Fibroblast of skin of abdomen (primary cell): Measurements from ENCODE around the gene EPB41L4A. TPM values are rescaled to one million over a fixed set of nuclear protein-coding genes. Genes with fewer than 3 reads are reported as not detected.
"Not testable (repeated sequence)": the region's sequence is repeated elsewhere in the genome, so short reads cannot be mapped to it uniquely, and the experiment has no call there.

Source experiments
- DNase-seq: peaks from one replicate; pipeline ENCODE4 v3.0.0-alpha.2; 2013
- polyA plus RNA-seq, 2 experiments: library from polyadenylated mRNA; unstranded; fragments of 120-200 nt; gene quantifications; one replicate each; pipeline ENCODE4 v1.2.1, GENCODE V29; 2013; ENCODE audit not compliant: insufficient read length in 2 of 2

EPB41L4A gene, protein sequence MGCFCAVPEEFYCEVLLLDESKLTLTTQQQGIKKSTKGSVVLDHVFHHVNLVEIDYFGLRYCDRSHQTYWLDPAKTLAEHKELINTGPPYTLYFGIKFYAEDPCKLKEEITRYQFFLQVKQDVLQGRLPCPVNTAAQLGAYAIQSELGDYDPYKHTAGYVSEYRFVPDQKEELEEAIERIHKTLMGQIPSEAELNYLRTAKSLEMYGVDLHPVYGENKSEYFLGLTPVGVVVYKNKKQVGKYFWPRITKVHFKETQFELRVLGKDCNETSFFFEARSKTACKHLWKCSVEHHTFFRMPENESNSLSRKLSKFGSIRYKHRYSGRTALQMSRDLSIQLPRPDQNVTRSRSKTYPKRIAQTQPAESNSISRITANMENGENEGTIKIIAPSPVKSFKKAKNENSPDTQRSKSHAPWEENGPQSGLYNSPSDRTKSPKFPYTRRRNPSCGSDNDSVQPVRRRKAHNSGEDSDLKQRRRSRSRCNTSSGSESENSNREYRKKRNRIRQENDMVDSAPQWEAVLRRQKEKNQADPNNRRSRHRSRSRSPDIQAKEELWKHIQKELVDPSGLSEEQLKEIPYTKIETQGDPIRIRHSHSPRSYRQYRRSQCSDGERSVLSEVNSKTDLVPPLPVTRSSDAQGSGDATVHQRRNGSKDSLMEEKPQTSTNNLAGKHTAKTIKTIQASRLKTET
- 0.42 TPM for polyA plus RNA-seq (2013, experiment 1 of 2; ENCODE audit: insufficient read length)
- polyA plus RNA-seq (2013, experiment 2 of 2; ENCODE audit: insufficient read length), result 0.17 TPM

DNA sequence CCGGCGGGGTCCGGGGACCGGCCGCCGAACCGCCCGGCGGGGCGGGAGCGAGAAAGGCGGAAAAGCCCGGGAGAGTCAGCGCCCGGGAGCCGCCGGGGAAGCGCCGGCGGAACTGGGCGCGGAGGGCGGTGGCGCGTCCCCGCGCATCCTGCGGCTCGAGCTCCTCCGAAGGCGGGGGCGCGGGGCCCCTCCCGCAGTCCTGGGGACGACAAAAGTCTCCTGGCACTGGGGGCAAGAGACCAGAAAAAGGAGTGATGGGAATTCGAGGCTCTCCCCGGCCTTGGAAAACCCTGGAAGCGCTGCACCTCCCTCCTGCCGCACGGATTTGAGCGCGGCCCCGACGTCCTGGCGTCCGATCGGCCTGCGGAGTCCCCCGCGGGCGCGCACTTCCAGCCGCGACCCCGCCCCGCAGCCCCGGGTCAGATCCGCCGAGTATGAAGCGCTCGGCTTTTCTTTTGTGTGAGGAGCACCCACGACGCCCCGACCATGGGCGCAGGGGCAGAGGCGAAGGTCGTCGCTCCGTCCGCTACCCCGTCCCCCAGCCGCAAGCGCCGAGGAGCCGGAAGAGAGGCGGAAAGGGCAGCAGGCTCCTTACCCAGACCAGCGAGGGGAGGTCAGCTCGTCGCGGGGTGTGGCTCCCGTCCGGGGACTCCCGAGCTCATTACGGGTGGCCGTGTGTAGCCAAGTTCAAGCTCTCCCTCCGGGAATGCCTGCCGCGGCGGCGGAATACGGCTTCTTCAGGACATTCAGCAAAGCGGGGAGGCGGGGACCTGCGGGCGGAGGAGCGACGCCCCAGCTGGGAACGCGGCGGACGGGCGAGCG is at the start of gene EPB41L4A:
EPB41L4A (minus strand) TSS at position 114 of the 822 bp plus-strand sequence. CDS start 238 bp downstream, outside the sequence.
- DNase-seq, result no peak

DNA sequence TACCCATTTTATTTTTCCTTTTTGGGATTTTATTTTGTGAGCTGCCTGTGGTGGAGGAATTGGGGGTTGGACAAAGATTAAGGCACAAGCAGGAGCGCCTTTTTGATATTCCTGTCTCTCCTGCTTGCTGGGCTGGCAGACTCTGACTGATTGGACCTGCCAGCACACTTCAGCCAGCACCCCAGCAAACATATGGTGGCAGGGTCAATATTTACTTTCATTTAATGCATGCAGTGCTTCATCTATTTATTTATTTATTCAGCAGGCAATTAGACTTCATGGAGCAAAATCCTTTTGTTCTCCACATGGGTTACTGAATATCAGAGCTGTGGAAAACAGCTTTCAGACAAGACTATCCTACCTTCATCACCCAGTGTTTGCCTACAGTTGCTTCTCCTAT is 48.4 kb upstream of the EPB41L4A start:
- DNase-seq, result no peak

DNA sequence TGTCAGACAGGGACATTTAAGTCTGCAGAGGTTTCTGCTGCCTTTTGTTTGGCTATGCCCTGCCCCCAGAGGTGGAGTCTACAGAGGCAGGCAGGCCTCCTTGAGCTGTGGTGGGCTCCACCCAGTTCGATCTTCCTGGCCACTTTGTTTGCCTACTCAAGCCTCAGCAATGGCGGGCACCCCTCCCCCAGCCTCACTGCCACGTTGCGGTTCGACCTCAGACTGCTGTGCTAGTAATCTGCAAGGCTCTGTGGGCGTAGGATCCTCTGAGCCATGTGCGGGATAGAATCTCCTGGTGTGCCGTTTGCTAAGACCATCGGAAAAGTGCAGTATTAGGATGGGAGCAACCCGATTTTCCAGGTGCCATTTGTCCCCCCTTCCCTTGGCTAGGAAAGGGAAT is 47.2 kb upstream of the EPB41L4A start:
- not testable (repeated sequence) for DNase-seq

DNA sequence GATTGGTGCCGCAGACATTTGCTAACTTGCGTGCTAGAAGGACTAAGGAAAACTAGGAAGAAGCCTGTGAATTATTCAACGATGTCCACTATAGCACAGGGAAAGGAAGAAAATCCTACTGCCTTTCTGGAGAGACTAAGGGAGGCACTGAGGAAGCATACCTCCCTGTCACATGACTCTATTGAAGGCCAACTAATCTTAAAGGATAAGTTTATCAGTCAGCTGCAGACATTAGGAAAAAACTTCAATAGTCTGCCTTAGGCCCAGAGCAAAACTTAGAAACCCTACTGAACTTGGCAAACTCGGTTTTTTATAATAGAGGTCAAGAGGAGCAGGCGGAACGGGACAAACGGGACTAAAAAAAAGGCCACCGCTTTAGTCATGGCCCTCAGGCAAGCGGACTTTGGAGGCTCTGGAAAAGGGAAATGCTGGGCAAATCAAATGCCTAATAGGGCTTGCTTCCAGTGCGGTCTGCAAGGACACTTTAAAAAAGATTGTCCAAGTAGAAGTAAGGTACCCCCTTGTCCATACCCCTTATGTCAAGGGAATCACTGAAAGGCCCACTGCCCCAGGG is 28.2 kb upstream of the EPB41L4A start:
- DNase-seq, result not testable (repeated sequence)

DNA sequence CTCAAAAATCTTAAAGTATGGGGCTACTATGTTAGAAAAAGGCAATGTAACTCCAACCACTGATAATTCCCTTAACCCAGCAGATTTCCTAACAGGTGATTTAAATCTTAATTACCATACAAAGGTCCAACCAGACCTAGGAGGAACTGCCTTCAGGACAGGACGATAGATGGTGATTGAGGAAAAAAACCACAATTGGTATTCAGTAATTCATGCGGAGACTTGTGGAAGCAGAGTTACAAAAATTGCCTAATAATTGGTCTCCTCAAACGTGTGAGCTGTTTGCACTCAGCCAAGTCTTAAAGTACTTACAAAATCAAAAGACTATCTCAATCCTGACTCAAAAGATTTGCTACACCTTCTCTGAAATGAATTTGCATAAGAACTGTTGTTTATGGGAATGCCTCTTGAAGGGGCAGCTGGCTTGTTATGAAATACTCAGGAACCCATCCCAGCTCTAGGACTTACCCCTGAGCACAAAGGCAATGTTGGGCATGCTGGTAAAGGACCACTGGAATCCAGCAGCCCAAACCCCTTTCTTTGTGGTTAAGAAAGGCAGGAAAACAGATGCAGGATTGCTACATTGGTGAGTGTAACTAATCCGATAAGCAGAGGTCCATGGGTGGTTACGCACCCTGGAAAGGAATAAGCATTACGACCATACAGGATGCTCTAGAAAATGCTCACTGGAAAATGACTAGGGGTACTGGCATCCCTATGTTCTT is 26.7 kb upstream of the EPB41L4A start:
- DNase-seq, result no peak

DNA sequence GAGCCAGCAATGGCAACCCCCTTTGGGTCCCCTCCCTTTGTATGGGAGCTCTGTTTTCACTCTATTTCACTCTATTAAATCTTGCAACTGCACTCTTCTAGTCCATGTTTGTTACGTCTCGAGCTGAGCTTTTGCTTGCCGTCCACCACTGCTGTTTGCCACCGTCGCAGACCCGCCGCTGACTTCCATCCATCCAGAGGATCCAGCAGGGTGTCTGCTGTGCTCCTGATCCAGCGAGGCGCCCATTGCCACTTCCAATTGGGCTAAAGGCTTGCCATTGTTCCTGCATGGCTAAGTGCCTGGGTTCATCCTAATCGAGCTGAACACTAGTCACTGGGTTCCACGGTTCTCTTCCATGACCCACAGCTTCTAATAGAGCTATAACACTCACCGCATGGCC is 24.9 kb upstream of the EPB41L4A start:
- DNase-seq, result not testable (repeated sequence)

DNA sequence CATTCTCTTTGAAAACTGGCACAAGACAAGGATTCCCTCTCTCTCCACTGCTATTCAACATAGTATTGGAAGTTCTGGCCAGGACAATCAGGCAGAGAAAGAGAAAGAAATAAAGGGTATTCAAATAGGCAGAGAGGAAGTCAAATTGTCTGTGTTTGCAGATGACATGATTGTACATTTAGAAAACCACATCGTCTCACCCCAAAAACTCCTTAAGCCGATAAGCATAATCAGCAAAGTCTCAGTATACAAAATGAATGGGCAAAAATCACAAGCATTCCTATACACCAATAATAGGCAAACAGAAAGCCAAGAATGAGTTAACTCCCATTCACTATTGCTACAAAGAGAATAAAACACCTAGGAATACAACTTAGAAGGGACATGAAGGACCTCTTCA is 21.0 kb upstream of the EPB41L4A start:
- no peak for DNase-seq

DNA sequence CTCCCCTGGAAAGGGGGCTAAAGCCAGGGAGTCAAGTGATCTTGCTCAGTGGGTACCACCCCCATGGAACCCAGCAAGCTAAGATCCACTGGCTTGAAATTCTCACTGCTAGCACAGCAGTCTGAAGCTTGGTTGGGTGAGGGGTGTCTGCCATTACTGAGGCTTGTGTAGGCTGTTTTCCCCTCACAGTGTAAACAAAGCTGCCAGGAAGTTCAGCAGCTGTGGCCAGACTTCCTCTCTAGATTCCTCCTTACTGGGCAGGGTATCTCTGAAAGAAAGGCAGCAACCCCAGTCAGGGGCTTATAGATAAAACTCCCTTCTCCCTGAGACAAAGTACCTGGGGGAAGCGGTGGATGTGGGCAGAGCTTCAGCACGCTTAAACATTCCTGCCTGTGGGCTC is 17.1 kb upstream of the EPB41L4A start:
- DNase-seq, result no peak

DNA sequence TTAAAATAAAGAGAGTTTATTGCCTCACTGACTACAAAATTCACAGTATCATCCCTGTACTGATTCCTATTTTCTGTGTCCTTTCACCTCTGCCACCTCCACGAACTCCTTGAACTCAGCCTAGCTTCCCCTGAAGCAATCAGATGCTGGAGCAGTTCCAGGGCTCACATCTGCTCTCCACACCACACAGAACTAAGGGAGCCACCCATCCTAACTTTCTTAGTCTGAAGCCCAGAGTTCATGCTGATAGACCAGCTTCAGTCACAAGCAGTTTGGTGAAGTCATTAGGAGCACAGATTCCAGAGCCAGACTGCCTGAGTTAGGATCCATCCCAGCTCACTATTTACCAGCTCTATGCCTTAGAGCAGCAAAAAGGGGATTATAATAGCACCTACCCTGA is 15.6 kb upstream of the EPB41L4A start:
- DNase-seq, result no peak

DNA sequence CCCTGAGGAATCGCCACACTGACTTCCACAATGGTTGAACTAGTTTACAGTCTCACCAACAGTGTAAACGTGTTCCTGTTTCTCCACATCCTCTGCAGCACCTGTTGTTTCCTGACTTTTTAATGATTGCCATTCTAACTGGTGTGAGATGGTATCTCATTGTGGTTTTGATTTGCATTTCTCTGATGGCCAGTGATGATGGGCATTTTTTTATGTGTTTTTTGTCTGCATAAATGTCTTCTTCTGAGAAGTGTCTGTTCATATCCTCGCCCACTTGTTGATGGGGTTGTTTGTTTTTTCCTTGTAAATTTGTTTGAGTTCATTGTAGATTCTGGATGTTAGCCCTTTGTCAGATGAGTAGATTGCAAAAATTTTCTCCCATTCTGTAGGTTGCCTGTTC is 7.1 kb upstream of the EPB41L4A start:
- not testable (repeated sequence) for DNase-seq

DNA sequence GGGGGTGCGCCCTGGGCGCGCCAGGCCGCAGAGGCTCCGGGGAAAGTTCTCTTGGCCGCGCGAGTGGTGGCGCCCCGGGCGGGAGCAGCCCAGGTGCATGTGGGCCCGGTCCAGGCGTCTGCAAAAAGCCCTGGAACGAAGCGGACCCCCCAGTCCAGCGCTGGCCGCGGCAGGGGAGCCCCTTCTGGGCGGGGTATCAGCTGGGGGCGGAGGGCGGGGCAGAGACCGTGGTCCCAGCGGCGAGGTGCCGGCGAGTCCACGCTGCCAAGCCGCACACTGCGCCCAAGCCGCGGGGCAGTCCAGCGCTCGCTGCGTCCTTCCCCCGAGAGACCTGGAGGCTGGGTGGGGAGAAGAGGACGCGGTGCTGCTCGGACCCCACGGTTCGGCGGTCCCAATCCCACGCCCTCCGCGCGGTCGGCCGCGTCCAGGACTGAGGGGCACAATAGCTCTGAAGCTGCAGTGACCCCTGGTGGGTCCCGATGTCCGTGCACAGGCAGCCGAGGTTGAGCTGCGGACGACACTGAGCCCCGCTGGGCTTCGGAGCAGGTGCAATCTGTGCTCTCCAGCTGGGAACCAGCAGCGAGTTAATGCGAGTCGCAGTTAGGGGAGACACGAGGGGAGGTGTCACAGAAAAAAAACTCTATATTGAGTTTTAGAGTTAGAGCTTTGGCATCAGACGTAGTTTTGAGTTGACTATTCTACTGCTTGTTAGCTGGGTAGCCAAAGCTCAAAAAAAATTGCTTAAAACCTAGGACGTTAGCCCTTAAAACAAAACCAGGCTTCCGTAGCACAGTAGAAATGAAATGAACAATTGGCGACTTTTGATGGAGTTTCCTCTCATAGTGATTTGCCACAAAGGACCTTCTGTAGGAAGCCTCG is 1.1 kb upstream of the EPB41L4A start:
- peak; percentile 28 for DNase-seq

DNA sequence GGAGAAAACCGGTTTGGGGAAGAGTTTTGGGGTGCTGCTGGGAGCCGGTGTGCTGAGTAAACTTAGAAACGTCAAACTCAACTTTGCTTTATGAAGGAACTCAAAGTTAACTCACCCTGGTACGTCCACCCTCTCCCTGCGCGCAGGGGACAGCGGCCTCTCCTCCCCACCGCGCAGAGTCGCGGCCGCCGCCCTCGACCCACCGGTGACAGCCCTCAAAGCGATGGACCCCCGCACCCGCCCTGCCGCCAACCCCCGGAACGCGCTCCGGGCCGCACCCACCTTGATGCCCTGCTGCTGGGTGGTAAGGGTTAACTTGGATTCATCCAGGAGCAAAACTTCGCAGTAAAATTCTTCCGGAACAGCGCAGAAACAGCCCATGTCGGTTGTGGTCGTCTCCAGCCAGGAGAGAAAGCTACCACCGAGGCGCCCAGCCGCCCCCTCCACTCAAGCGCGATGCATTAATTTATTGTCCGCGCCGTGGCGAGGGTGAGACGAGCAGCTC is 366 bp downstream of the EPB41L4A start:
- DNase-seq, result no peak

DNA sequence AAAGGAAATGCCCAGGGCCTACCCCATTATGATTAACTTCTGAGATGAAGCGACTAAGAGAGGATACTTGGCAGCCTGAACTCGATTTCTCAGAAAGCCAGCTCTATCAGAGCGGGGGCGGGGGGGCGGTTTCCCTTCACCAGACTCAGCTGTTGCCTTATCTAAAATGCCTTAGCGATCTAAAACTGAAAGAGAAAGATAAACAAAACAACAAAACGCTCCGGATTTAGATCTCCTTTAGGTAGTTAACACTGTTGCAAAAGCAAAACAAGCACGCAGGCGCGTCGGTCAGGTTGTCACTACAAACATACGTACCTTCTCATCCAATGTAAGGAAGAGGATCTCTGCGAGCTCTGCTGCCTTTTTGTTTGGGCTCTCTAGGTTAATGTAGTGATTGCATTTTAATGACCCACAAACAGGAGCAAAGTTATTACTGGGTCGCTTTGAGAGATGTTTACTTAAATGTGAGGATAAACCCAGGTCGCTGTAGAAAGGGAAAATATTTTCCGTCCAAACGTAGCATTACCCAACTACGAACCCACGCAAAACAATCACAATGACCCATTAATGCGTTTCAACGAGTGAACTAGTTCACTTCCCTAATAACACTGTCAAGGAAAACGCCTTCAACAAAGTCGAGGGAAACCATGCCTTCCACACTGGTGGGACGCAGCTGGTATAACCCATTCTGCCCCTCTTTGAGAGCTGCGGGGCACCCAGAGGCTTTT is 982 bp downstream of the EPB41L4A start:
- DNase-seq, result no peak

DNA sequence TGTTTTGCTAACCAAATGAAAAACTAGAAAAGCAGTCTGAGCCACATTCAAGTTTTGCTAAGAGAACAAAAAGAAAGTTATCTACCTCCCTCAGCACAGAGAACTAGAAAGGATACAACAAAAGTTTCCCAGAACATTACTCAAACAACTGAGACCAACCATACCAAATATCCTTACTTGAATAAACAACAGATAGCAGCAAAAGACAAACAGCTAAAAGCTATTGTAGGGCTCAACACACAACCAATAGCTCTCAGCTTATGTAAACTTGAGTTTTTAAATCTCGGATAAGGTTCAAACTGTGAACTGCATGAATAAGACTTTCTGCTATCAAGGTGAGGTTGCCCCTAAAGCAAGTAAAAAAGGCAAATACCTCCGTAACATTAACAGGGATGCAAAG is 3.5 kb downstream of the EPB41L4A start:
- no peak for DNase-seq

DNA sequence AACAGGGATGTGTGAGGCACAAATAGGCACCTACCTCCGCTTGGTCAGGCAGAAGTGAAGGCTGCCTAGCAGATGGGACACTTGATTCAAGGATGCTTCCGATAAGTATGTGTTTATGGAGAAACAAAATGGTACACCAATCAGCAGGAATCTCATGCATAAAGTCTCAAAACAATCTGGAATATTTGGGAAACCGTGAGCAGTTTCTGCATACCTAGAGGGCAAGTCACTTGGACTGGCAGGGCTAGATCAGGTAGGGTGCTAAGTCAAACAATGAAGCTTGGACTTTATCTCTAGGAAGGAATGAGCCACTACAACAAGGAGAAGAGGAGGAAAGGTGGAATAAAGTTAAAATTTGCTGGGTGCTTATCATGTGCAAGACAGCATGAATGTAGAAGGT is 5.5 kb downstream of the EPB41L4A start:
- no peak for DNase-seq

DNA sequence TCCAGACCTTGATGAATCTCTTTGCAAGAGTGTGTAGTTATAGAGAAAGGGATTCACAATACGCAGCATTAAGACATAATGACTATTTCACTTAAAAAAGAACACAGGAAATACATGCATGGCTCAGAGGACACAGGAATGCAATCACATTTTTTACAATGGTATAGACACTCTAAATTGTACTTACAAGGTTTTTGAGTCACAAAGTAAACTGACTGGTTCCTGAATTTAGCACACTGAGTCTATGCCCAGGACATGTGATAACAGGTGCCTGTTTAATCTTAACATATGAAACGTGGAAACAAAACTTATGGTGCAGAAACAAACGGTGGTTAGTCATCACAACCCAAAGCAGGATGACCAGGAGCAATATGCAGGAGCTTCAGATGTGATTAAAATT is 6.7 kb downstream of the EPB41L4A start:
- no peak for DNase-seq

DNA sequence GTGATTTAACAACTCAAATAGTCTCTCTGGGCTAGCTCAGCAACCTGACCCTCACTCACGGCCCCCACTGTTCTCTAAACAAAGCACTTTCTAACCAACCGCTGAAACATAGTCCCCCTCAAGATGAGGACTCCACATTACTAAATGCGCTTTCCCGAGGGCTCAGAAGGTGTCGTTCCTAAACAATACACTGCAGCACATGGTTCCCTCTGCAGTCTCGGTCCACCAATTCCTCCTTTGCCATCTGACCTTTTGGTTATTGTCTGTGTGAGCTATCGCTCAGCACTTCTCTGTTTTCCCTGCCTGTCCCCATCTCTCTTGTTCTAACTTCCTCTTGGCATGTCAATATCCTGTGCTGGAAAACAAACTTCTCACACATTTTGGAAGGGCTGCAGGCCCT is 7.2 kb downstream of the EPB41L4A start:
- no peak for DNase-seq

DNA sequence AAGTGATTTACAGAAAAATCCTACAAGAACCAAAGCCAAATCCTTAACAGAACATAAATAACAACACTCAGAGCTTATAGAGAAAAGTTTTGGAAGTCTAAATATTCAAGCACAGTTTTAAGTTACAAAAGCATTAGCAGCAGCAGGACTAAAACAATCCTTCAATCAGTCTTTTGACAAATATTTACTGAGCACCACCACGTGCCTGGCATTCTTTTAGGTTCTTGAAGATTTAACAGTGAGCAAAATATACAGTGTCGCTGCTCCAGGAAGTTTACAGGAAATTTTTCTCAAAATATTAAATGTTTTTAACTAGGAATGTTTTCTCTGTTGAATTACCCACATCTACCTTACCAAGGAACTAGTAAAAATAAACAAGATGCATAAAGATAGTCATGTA is 11.4 kb downstream of the EPB41L4A start:
- no peak for DNase-seq

DNA sequence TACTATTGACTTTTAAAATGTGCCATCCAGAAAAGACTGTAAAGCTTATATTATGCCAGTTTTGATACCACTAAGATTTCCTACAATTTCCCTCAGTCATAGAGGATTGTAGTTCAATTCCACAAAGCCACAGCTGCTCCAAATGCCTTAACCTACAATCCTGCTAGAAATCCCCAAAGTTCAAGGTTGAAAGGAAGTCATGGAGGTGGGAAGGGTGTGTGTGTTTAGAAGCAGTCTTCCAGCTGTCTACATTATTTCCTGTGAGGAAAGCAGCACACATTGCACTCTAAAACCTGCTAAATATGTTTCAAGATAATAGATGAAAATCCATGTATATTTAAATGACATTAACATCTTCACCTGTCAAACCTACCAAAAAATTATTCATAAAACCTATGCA is 11.8 kb downstream of the EPB41L4A start:
- DNase-seq, result no peak

DNA sequence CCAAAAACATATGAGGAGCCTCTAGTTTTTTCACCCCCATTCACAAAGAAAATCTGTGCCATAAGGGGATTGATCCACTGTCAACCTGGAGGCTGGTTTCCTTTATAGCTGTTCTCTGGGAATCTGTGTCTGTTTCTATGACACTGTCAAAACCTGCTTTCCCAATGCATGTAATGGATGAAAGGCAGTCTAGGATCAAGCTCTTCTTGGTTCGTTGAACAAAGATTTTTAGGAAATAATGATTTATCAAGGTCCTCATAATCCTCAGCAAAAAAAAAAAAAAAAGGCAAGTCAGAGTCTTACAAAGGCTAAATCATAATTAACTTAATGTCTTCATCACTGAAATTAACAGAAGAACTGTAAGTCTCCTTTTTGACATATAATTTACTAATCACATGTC is 16.0 kb downstream of the EPB41L4A start:
- no peak for DNase-seq
